ENCODE measurements around the gene LPP.
"Not testable (repeated sequence)": the region's sequence is repeated elsewhere in the genome, so short reads cannot be mapped to it uniquely, and the experiment has no call there.

The LPP gene

DNA sequence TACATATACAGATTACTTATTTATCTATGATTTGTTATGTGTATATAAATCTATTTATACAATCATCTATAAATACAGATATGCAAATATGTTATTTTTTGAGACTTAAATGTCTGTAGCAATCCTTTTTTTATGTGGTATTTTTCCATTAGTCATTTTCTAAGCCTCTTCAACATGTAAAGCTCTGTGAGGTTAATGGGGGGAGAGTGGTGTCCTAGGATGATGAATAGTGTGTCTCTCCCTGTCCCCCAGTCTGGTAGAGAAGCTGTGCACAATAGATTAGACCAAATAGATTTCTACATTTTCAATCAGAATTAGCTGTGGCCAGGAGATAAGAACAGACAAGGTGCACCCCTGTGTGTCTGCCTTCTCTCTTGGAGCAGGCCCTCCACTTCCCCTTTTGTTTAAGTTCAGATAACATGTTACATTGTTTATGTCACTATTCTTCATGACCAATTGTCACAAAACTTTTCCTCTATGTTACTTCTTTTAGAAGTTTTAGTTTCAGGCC lies 453.9 kb downstream of the LPP start:
- DNase-seq, result no peak

DNA sequence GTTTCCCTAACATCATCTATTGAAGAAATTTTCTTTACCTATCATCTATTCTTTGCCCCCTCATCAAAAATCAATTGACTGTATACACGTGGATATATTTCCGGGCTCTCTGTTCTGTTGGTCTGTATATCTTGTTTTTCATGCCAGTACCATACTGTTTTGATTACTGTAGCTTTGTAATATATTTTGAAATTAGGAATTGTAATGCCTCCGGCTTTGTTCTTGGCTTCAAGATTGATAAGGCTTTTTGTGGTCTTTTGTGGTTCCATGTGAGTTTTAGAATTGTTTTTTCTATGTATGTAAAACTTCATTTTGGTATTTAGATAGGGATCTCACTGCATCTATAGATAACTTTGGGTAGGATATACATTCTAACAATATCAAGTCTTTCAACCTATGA lies 454.4 kb downstream of the LPP start:
- no peak for DNase-seq

DNA sequence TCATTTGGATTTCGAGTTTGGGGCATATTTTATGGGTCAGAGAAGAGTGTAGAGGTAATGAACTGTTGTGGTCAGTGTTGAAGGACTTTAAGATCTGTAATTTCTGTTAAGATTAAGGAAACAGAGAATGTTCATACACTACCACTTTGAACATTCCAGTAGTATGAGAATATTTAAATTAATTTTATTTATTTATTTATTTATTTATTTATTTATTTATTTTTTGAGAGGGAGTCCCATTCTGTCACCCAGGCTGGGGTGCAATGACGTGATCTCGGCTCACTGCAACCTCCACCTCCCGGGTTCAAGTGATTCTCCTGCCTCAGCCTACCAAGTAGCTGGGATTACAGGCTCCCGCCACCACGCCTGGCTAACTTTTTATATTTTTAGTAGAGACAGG lies 459.8 kb downstream of the LPP start:
- not testable (repeated sequence) for DNase-seq

DNA sequence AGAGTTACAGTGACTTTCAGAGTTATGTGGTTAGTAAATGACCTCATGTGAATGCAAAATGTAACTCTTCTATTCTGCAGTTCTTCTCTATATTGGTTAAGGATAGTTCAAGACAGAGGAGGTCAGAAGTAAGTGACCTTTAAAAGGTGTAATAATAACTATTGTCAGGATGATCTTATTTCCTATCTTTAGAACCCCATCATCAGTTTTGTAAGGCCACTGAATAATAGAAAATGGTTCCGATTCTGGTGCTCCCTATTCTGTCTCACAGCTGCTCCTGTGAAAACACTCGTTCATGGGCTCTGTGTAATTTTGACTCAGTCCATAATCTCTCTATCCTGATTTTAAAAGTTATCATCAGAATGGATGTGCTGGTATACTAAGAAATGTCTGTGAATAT lies 463.3 kb downstream of the LPP start:
- no peak for DNase-seq

DNA sequence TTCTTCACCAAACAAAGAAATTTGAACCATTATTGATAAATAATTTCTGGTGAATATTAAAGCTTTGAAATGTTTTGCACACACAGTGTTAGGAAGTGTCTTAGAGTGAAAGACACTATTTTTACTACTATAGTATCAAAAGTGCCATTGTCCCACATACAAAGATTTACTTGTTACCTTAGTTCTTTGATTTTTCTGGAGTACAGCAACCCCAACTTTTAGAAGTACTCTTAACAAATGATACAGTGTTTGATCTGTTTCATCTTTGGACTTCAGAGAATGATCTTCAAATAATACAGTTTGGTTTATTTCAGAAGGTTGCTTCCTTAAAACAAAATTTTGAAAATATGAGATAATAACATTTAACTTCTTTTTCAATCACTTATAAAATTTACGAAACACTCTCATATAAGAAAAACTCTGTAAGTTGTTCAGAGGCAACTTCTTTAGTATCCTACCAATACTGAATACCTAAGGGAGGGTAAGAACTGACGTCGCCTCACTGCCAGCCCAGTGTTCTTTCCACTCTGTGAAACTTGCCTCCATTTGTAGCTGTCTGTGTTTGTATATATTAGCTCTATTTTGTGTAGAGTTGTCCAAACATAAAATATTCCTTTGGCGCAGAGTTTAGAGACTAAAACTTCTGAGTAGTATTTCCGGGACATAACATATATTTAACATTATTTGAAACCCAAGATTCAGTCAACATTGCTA lies 464.2 kb downstream of the LPP start:
- no peak for DNase-seq

DNA sequence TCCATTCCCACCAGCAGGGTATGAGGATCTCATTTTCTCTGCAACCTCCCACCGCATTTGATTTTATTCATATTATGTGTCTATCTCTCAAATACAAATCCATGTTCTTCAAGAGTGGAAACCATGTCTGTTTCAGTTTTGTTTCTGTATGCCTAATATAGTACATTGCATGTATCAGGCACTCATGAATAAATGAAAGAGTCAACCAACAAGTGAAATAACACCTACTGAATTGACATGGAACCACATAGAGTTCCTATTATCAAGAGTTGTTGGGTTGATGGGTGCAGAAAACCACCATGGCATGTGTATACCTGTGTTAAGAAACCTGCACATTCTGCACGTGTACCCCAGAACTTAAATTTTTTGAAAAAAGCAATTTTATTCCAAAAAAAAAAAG lies 466.8 kb downstream of the LPP start:
- DNase-seq, result no peak

DNA sequence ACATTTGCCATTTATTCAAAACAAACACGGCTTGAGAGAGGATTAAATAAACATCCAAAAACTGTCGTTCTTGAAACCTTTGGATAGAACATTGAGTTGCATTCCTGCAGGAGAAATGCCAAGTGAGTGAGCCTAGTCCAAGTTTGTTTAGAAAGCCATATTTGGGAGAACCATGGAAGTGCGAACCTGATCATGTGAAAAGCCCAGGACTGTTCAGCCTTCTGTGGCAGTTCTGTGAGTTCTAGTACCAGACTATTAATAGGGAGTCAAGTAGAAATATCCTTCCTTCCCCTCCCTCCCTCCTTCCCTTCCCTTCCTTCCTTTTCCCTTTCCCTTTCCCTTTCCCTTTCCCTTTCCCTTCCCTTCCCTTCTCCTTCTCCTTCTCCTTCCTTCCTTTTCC lies 470.4 kb downstream of the LPP start:
- no peak for DNase-seq

DNA sequence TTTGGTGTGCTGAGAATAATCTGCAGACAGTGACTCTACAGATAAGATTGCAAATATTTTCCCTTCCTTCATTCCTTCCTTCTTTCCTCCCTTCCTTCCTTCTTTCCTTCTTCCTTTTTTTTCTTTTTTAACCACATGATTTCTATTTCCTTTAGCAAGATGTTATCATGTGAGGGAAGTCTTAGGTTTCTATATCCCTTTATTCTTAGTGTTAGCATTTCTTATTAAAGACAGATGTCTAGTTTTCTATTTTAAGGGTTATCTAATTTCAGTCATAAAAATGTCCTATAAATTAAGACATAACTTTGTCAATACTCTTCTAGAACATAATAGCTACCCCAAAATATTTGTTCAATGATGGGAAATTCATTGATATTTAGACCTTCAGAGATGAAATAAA lies 470.9 kb downstream of the LPP start:
- no peak for DNase-seq

DNA sequence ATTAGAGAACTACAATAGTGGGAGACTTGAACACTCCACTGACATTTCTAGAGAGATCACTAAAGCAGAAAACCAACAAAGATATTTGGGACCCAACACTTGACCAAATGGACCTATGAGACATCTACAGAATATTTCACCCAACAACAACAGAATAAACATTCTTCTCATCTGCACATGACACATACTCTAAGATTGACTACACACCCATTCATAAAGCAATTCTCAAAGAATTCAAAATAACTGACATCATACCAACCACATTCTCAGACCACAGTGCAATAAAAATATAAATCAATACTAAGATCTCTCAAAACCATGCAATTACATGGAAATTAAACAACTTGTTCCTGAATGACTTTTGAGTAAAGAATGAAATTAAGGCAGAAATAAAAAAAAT lies 473.7 kb downstream of the LPP start:
- no peak for DNase-seq

DNA sequence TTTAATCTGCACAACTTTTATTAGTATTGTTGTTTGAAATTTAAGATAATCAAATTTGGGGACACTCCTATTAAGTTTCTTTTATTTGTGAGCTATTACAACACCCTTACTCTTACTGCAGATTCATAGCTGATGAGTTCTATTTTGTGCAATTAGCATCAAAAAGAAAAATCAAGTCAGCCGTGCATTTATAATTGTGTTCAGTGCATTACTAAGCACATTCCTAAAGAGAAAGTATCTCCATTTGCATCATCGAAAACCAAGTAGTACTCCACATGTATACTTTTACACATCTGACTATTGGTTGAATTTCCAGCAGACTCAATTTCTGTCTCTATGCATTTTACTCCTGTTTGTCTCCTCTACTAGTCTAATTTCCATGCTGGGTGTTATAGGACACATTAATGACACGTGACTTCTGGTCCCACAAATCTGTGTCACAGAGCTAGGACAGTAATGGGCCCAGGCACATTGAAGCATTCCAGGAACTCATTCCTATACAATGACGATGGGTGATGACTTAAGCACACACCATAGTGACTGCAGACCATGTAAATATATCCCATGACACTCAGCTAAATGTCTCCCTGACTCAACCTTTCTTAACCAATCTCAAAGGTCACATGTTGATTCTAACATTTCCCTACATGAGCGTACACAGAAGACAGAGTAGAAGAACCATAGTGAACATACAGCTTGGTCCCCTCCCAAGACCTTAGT lies 477.5 kb downstream of the LPP start:
- no peak for DNase-seq

DNA sequence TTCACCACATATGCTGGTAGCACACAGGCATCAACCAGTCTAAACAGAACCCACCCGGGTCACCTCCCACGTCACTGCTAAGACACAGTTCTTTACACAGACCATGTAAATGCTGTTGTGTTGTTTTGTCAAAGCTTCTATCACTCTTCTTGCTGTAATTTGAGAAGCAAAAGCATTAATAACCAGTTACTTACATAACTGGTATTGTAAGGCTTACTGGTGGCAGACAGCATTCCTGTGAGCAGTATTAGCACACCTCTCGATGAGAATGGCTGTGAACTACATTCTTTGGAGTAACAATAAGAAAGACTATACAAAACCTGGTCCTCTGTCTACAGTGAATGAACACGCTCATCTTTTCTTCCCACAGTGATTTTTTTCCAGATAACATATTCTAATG lies 479.2 kb downstream of the LPP start:
- no peak for DNase-seq

DNA sequence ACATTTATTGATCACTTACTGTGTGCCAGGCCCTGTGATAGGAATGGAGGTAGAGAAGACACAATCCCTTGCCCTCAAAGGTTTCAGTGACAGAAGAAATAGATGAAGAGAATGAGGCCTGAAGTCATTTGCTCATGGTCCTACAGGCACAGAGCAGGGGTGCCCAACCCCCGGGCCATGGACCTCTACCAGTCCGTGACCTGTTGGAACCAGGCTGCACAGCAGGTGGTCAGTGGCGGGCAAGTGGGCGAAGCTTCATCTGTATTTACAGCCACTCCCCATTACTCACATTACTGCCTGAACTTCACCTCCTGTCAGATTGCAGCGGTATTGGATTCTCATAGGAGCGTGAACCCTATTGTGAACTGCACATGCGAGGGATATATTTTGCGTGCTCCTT lies 480.3 kb downstream of the LPP start:
- no peak for DNase-seq

DNA sequence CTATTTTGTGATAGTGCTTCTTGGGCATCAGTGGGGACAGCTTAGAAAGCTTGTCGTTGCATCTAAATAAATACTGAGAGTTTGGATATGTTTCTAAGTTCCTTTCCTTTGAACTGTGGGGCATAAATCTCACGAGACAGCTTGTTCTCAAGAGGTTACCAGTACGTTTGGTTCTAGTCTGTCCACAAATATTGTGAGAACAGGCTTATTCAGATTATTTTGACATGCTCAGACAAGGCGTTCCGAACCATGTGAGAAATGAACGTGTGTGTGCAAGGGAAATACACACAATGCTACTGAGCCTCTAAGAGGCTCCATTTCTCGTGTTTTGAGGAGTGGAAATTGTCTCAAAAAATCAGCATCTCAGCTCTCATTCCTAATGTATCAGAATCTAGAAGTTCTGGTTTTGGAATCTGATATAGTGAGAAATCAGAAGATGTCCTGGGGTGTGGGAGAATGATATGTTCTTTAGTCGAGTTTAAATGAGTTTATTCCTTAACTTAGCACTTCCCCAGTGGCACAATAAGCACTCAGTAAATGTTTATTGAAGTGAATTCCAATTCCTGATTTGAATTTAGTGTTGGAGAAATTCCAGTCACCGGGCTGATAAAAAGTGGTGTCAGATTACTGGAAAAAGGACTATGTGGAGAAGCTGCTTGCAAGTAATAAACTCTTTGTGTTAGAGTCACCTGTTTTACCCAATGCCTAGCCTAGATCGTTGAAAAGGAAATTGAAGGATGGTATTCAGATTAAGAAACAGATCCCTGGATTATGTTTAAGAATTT lies 481.5 kb downstream of the LPP start:
- DNase-seq, result no peak

DNA sequence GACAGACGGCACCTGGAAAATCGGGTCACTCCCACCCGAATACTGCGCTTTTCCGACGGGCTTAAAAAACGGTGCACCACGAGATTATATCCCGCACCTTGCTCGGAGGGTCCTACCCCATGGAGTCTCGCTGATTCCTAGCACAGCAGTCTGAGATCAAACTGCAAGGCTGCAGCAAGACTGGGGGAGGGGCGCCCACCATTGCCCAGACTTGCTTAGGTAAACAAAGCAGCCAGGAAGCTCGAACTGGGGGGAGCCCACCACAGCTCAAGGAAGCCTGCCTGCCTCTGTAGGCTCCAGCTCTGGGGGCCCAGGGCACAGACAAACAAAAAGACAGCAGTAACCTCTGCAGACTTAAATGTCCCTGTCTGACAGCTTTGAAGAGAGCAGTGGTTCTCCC lies 482.3 kb downstream of the LPP start:
- not testable (repeated sequence) for DNase-seq

DNA sequence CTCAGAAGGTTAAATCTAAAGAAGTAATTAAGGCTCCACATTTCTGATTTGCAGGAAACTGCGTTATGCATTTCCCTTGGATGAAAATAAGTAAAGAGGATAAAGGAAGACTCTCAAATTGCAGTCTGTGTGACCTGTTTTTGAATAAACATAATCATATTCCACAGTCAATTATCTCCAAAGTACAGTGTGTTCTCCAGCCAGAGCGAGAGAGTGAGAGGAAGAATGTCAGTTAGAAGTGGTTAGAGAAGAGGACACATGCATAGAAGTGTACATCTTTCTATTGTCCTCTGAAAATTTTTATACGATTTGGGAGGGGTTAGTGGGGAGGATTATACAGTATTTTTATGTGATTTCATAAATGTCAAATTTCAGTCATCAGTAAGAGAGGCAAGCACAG lies 487.1 kb downstream of the LPP start:
- DNase-seq, result no peak

DNA sequence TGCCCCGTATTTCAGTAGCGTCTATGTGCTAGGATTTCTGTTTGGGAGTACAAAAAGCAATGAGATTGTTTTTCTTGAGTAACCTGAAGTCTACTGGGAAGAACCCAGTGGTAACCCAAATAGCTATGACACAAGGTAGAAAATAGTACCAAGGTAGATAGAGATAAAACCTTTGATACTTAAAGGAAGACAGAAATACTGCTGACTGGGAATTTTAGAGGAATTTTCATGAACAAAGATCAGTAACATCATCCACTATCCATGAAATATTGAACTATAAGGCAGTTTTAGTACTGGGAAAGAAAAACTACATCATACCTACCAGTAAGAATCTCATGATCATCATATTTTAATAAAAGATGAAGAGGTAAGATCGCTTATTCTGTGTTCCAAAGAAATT lies 489.8 kb downstream of the LPP start:
- DNase-seq, result no peak

DNA sequence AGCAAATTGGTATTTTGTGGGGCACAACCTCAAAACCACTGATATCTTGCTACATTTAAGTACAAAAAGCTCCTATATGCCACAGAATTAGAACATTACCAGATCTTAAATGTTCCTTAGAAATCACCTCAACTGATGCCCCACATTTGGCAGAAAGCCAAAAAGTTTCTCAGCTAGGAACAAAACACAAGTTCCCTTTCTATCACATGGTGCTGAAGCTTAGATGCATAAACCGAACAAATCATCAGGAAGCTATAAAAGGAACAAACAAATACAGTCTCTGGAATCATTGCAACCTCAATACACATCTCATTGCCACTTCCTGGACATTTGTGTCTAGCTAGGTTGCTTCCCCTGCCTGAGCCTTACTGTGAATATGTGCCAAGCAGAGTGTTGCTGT lies 492.6 kb downstream of the LPP start:
- DNase-seq, result no peak

DNA sequence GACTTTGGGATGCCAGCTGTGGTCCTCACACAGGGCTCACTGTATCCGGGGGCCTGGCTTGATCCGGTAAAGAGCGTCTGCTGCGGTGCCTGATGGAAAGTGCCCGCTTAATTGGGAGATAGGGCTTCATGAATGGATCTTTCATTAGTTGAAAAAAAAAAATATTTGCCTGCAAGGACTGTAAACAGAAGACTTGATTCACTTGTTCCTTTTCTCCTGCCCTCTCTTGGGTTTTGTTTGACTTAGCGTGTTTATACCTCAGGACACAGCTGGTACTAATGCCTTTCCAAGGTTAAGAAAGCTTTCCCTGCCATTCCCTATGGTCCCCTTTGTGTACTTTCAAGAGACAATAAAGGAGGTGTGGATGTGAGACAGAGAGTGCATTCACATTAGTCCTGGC lies 493.3 kb downstream of the LPP start:
- DNase-seq, result no peak

DNA sequence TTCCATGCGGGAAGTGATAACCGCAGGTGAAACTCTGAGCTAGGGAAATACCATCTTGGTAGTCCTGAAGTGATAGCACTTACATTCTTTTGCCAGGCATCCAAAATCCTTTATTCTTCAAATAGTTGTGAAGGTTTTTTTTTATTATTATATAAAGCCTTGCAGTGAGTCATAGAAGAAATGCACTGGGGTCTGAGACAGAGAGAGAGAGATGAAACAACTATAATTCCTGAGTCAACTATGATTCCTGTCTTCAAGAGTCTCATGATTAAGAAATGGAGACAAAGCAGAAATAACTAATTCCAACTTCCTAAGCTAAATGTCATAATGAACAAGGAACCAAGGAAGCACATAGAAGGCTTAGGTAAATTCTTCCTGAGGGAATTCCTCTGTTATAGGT lies 495.6 kb downstream of the LPP start:
- no peak for DNase-seq

DNA sequence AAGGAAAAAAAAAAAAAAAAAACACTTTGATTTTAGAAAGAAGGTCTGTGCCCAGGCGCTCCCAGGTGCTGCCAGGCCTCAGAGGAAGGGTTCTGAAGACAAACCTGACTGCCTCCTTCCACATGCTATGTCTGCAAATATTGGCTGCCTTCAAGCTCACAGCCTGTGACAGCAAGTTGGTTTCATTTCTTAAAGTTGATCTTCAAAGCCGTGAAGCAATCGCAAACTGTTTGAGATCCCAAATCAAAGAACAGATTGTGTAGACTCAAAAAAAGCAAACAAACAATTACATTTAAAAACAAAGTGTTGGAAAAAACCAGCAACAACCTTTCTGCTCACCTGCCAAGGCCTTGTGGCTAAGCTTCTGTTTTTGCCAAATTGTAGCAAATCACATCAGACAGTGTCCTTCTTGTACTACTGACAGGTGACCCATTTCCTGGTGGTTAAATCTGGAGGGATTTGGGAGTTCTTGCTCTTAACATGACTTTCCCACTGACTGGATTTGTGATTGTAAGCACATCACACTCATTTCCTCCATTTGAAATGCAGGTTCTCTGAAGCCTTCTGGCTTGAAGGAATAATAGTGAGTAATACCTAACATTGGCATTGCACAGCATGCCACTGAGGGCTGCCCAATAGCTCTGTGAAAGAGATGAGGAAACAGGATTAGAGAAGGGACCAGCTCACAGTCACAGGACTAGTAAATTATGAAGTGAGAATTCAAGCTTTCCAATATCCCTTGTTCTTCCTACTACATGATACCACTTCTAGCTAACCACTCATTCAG lies 502.4 kb downstream of the LPP start:
- no peak for DNase-seq

DNA sequence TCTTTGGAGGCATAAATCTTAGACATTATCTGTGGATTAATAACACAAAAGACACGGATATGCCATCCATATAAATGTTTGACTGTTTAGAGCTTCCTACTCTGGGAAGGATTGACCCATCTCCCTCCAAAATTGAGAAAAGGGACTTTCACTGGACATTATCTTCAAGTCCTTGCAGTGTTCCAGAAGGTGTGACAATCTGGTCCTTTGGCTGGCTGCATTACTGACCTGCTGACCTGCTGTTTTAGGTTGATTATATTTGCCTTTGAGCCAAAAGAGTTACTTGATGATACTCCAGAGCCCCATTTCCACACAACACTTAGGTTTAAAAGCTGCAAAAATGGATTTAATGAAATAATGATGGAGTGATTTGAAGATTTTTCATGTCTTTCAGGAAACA lies 504.6 kb downstream of the LPP start:
- no peak for DNase-seq

DNA sequence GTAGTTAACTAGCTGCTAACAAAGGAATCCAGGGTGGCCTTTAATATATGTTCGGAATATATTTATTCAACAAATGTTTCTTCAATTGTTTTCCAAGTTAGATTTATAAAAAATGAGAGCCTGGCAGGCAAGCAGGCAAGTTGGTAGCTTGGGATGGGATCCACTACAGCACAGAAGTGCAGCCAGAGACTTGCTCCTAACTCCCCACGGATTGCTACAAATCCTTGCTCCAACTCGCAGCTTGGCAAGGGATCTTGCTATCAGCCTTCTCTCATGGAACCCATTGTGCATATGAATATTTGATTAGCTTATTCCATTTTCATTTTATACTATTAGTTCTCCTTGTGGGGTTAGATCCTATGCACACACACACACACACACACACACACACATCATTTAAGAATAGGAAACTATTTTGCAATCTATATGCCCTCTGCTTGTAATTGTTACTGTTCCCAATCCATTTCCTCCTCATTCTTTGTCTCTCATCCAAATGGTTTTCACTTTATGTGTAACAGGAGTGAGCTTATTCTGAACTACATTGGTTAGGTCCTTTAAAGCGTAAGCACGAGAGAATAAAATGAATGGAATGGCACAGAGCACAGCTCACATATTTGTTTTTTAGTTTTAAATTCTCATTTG lies 505.6 kb downstream of the LPP start:
- no peak for DNase-seq

DNA sequence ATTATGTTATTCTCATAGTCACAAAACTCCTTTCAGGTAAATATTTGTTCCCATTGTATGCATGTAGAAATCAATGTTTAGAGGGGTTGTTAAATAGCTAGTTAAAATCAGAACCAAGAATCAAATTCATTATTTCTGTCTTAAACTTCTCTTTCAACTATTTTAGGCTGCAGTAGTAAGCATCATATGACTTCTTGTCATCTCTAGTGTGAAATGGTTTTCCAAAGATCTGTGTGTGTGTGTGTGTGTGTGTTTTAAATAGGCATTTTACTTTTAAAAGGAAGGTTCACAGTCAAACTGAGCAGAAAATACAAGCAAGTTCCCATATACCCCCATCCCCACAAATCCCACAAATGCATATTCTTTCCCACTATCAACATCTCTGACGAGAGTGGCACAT lies 506.5 kb downstream of the LPP start:
- no peak for DNase-seq
